Activated T-cell treated with anti-CD3 and anti-CD28 coated beads, Interleukin-2, amount 50 U/mL, for 24 hours (primary cell): ENCODE results near the gene AMBP.

ENCODE experiments used
- DNase-seq: peaks from one replicate; pipeline ENCODE4 v3.0.0-alpha.2; 2020
- H3K27ac Mint-ChIP-seq: 2 replicates; pipeline ENCODE4 v1.8.0; 2020; ENCODE audit warnings: mild to moderate bottlenecking, mixed read lengths
- H3K27me3 Mint-ChIP-seq: 2 replicates; pipeline ENCODE4 v1.8.0; 2020; ENCODE audit warnings: mixed read lengths
- H3K36me3 Mint-ChIP-seq: 2 replicates; pipeline ENCODE4 v1.8.0; 2020; ENCODE audit warnings: low read depth, mixed read lengths
- H3K4me1 Mint-ChIP-seq: 2 replicates; pipeline ENCODE4 v1.8.0; 2020; ENCODE audit warnings: low read depth, mixed read lengths
- H3K4me3 Mint-ChIP-seq: 2 replicates; pipeline ENCODE4 v1.8.0; 2020; ENCODE audit warnings: mild to moderate bottlenecking, moderate library complexity, mixed read lengths
- H3K9me3 Mint-ChIP-seq: 2 replicates; pipeline ENCODE4 v1.8.0; 2020; ENCODE audit warnings: mixed read lengths

Gene AMBP

GRCh38 chr9:114099669-114100270 lies 21.7 kb upstream of the AMBP start:
- no peak for DNase-seq
- Mint-ChIP-seq H3K36me3 (no peaks in the 10 kb centered on the region), H3K4me3 (no peak overlapping the region), H3K27me3 (peaks cover 59% of the 10 kb centered on the region), H3K9me3 (peaks cover 7% of the 10 kb centered on the region), H3K27ac (no peak overlapping the region), H3K4me1 (peaks cover 7% of the 10 kb centered on the region)

- no peak within 1 kb of the TSS for H3K4me3 Mint-ChIP-seq
- H3K27me3 Mint-ChIP-seq, result peaks cover 63% of the 10 kb centered on the region
- DNase-seq, result no peak
- H3K4me1 Mint-ChIP-seq, result peaks cover 7% of the 10 kb centered on the region
- no peaks in the 10 kb centered on the region for H3K36me3 Mint-ChIP-seq
- peaks cover 7% of the 10 kb centered on the region for H3K9me3 Mint-ChIP-seq
- H3K27ac Mint-ChIP-seq, result no peak within 1 kb of the TSS
These were observed 21.0 kb upstream of the AMBP start, which contains the start of gene KIF12 for GRCh38 chr9:114098936-114099668. Gene KIF12, minus strand, starts transcription at chr9:114099292. Its CDS starts 16 bp downstream, at chr9:114099276.

- Mint-ChIP-seq H3K4me3 (no peak overlapping the region), H3K4me1 (peaks cover 7% of the 10 kb centered on the region), H3K36me3 (no peaks in the 10 kb centered on the region), H3K9me3 (peaks cover 7% of the 10 kb centered on the region), H3K27me3 (peaks cover 70% of the 10 kb centered on the region), H3K27ac (no peak overlapping the region)
- DNase-seq, result peak; percentile 44
These were observed 20.2 kb upstream of the AMBP start for GRCh38 chr9:114098021-114098935.

- Mint-ChIP-seq H3K9me3 (peaks cover 7% of the 10 kb centered on the region), H3K27ac (no peak overlapping the region), H3K4me3 (peak overlapping the region; percentile 30), H3K4me1 (peaks cover 7% of the 10 kb centered on the region), H3K27me3 (peaks cover 70% of the 10 kb centered on the region), H3K36me3 (no peaks in the 10 kb centered on the region)
- peak; percentile 30 for DNase-seq
These were observed 19.5 kb upstream of the AMBP start for GRCh38 chr9:114097613-114098020.

GRCh38 chr9:114096866-114097612 lies 18.9 kb upstream of the AMBP start:
- no peak overlapping the region for H3K27ac Mint-ChIP-seq
- peaks cover 68% of the 10 kb centered on the region for H3K27me3 Mint-ChIP-seq
- peak overlapping the region; percentile 30 for H3K4me3 Mint-ChIP-seq
- DNase-seq, result no peak
- peaks cover 7% of the 10 kb centered on the region for H3K9me3 Mint-ChIP-seq
- no peaks in the 10 kb centered on the region for H3K36me3 Mint-ChIP-seq
- H3K4me1 Mint-ChIP-seq, result peaks cover 7% of the 10 kb centered on the region

- peaks cover 59% of the 10 kb centered on the region for H3K27me3 Mint-ChIP-seq
- DNase-seq, result no peak
- H3K9me3 Mint-ChIP-seq, result no peaks in the 10 kb centered on the region
- no peak overlapping the region for H3K27ac Mint-ChIP-seq
- H3K36me3 Mint-ChIP-seq, result no peaks in the 10 kb centered on the region
- H3K4me3 Mint-ChIP-seq, result no peak overlapping the region
- peaks cover 7% of the 10 kb centered on the region for H3K4me1 Mint-ChIP-seq
These were observed 18.0 kb upstream of the AMBP start for GRCh38 chr9:114096041-114096511.

- no peak for DNase-seq
- Mint-ChIP-seq H3K27ac (no peak overlapping the region), H3K4me1 (peaks cover 7% of the 10 kb centered on the region), H3K27me3 (peaks cover 55% of the 10 kb centered on the region), H3K4me3 (no peak overlapping the region), H3K36me3 (no peaks in the 10 kb centered on the region), H3K9me3 (no peaks in the 10 kb centered on the region)
These were observed 16.9 kb upstream of the AMBP start for GRCh38 chr9:114094971-114095370.

- DNase-seq, result no peak
- Mint-ChIP-seq H3K27me3 (peaks cover 46% of the 10 kb centered on the region), H3K36me3 (no peaks in the 10 kb centered on the region), H3K4me1 (peaks cover 7% of the 10 kb centered on the region), H3K4me3 (no peak overlapping the region), H3K27ac (no peak overlapping the region), H3K9me3 (no peaks in the 10 kb centered on the region)
These were observed 15.8 kb upstream of the AMBP start for GRCh38 chr9:114093761-114094505.

GRCh38 chr9:114093031-114093471 lies 15.0 kb upstream of the AMBP start:
- no peak overlapping the region for H3K4me3 Mint-ChIP-seq
- peaks cover 7% of the 10 kb centered on the region for H3K4me1 Mint-ChIP-seq
- peaks cover 45% of the 10 kb centered on the region for H3K27me3 Mint-ChIP-seq
- H3K36me3 Mint-ChIP-seq, result no peaks in the 10 kb centered on the region
- H3K27ac Mint-ChIP-seq, result no peak overlapping the region
- no peaks in the 10 kb centered on the region for H3K9me3 Mint-ChIP-seq
- DNase-seq, result no peak

GRCh38 chr9:114092336-114092735 lies 14.2 kb upstream of the AMBP start:
- no peak overlapping the region for H3K27ac Mint-ChIP-seq
- no peak for DNase-seq
- no peak overlapping the region for H3K4me3 Mint-ChIP-seq
- H3K4me1 Mint-ChIP-seq, result peaks cover 2% of the 10 kb centered on the region
- no peaks in the 10 kb centered on the region for H3K36me3 Mint-ChIP-seq
- peaks cover 40% of the 10 kb centered on the region for H3K27me3 Mint-ChIP-seq
- no peaks in the 10 kb centered on the region for H3K9me3 Mint-ChIP-seq

- peaks cover under 1% of the 10 kb centered on the region for H3K4me1 Mint-ChIP-seq
These were observed 13.6 kb upstream of the AMBP start for GRCh38 chr9:114091711-114092110.

GRCh38 chr9:114090798-114091197 lies 12.7 kb upstream of the AMBP start:
- Mint-ChIP-seq H3K27ac (no peak overlapping the region), H3K9me3 (no peaks in the 10 kb centered on the region), H3K27me3 (peaks cover 25% of the 10 kb centered on the region), H3K36me3 (no peaks in the 10 kb centered on the region), H3K4me1 (no peaks in the 10 kb centered on the region), H3K4me3 (no peak overlapping the region)
- no peak for DNase-seq

More at GRCh38 chr9:114091711-114092110, 13.6 kb upstream of the AMBP start:
- H3K36me3 Mint-ChIP-seq, result no peaks in the 10 kb centered on the region
- H3K9me3 Mint-ChIP-seq, result no peaks in the 10 kb centered on the region
- H3K4me3 Mint-ChIP-seq, result no peak overlapping the region
- peaks cover 34% of the 10 kb centered on the region for H3K27me3 Mint-ChIP-seq
- no peak for DNase-seq
- no peak overlapping the region for H3K27ac Mint-ChIP-seq

GRCh38 chr9:114089206-114089840 lies 11.2 kb upstream of the AMBP start:
- H3K4me3 Mint-ChIP-seq, result no peak overlapping the region
- no peaks in the 10 kb centered on the region for H3K4me1 Mint-ChIP-seq
- peaks cover 11% of the 10 kb centered on the region for H3K27me3 Mint-ChIP-seq
- DNase-seq, result no peak
- no peaks in the 10 kb centered on the region for H3K9me3 Mint-ChIP-seq
- H3K27ac Mint-ChIP-seq, result no peak overlapping the region
- H3K36me3 Mint-ChIP-seq, result no peaks in the 10 kb centered on the region
